Measurements from ENCODE around the gene SCN3A. TPM values are rescaled to one million over a fixed set of nuclear protein-coding genes. Genes with fewer than 3 reads are reported as not detected.

SCN3A gene
- total RNA-seq, 1 donor from 2014 or later = 1.4 TPM

- Mint-ChIP-seq H3K27me3 (ENCODE audit: low read depth, unreplicated experiment) (no peaks in the 10 kb centered on the region), H3K36me3 (ENCODE audit: low read depth, unreplicated experiment) (no peaks in the 10 kb centered on the region), H3K9me3 (ENCODE audit: unreplicated experiment) (no peaks in the 10 kb centered on the region), H3K4me3 (ENCODE audit: unreplicated experiment) (no peak overlapping the region), H3K4me1 (ENCODE audit: low read depth, unreplicated experiment) (no peaks in the 10 kb centered on the region), H3K27ac (ENCODE audit: unreplicated experiment) (no peak overlapping the region)
- Histone ChIP-seq H3K9me3 (ENCODE audit: insufficient read depth, low read depth, low read length) (no peaks in the 10 kb centered on the region), H3K4me3 (ENCODE audit: insufficient read depth, low read depth, low read length) (no peak overlapping the region), H3K36me3 (ENCODE audit: insufficient read depth, low read length) (no peaks in the 10 kb centered on the region), H3K4me2 (ENCODE audit: low read length) (no peak overlapping the region), H4K20me1 (ENCODE audit: insufficient read depth, low read length) (no peaks in the 10 kb centered on the region), H3K27me3 (ENCODE audit: insufficient read depth, low read length) (no peaks in the 10 kb centered on the region), H3K79me2 (ENCODE audit: insufficient read depth, low read length) (no peaks in the 10 kb centered on the region), H3K9ac (ENCODE audit: low read length) (no peak overlapping the region), H3K4me1 (ENCODE audit: insufficient read depth, low read length) (peaks cover 4% of the 10 kb centered on the region), H3K27ac (ENCODE audit: low read depth, low read length) (no peak overlapping the region), H2AFZ (ENCODE audit: low read depth, low read length) (no peak overlapping the region)
- DNase-seq (ENCODE audit: low read depth) = no peak
- TF ChIP-seq CTCF (IDR thresholded peaks at IDR 0.05; ENCODE audit: insufficient read depth, low read depth, low read length) = no peak
- no peak for TF ChIP-seq EZH2 (IDR thresholded peaks at IDR 0.05; ENCODE audit: insufficient read depth, low read length)
- no peak for FAIRE-seq
Observed at GRCh38 chr2:165162466-165162865, 41.4 kb downstream of the SCN3A start.

- Mint-ChIP-seq H3K27me3 (ENCODE audit: low read depth, unreplicated experiment) (no peaks in the 10 kb centered on the region), H3K9me3 (ENCODE audit: unreplicated experiment) (no peaks in the 10 kb centered on the region), H3K4me3 (ENCODE audit: unreplicated experiment) (no peak overlapping the region), H3K4me1 (ENCODE audit: low read depth, unreplicated experiment) (no peaks in the 10 kb centered on the region), H3K36me3 (ENCODE audit: low read depth, unreplicated experiment) (no peaks in the 10 kb centered on the region), H3K27ac (ENCODE audit: unreplicated experiment) (no peak overlapping the region)
- no peak overlapping the region for H3K9ac ChIP-seq (ENCODE audit: low read length)
- no peaks in the 10 kb centered on the region for H3K36me3 ChIP-seq (ENCODE audit: insufficient read depth, low read length)
- no peak overlapping the region for H2AFZ ChIP-seq (ENCODE audit: low read depth, low read length)
- DNase-seq (ENCODE audit: low read depth) = peak; percentile 89
- H3K4me3 ChIP-seq (ENCODE audit: insufficient read depth, low read depth, low read length) = no peak overlapping the region
- peak overlapping the region; percentile 47 for H3K27ac ChIP-seq (ENCODE audit: low read depth, low read length)
- H3K27me3 ChIP-seq (ENCODE audit: insufficient read depth, low read length) = no peaks in the 10 kb centered on the region
- no peaks in the 10 kb centered on the region for H3K9me3 ChIP-seq (ENCODE audit: insufficient read depth, low read depth, low read length)
- no peak for FAIRE-seq
- H4K20me1 ChIP-seq (ENCODE audit: insufficient read depth, low read length) = no peaks in the 10 kb centered on the region
- no peak overlapping the region for H3K4me2 ChIP-seq (ENCODE audit: low read length)
- TF ChIP-seq CTCF (IDR thresholded peaks at IDR 0.05; ENCODE audit: insufficient read depth, low read depth, low read length) (no peak), EZH2 (IDR thresholded peaks at IDR 0.05; ENCODE audit: insufficient read depth, low read length) (no peak)
- peaks cover 4% of the 10 kb centered on the region for H3K4me1 ChIP-seq (ENCODE audit: insufficient read depth, low read length)
- H3K79me2 ChIP-seq (ENCODE audit: insufficient read depth, low read length) = no peaks in the 10 kb centered on the region
Observed at GRCh38 chr2:165161510-165161909, 42.3 kb downstream of the SCN3A start.

GRCh38 chr2:165157160-165157559 lies 46.7 kb downstream of the SCN3A start:
- no peaks in the 10 kb centered on the region for H3K27me3 ChIP-seq (ENCODE audit: insufficient read depth, low read length)
- no peak overlapping the region for H3K27ac Mint-ChIP-seq (ENCODE audit: unreplicated experiment)
- H3K4me3 ChIP-seq (ENCODE audit: insufficient read depth, low read depth, low read length) = no peak overlapping the region
- no peaks in the 10 kb centered on the region for H3K4me1 ChIP-seq (ENCODE audit: insufficient read depth, low read length)
- FAIRE-seq (no peak), DNase-seq (ENCODE audit: low read depth) (no peak)
- no peak overlapping the region for H3K27ac ChIP-seq (ENCODE audit: low read depth, low read length)
- H2AFZ ChIP-seq (ENCODE audit: low read depth, low read length) = no peak overlapping the region
- H3K4me2 ChIP-seq (ENCODE audit: low read length) = no peak overlapping the region
- H3K4me3 Mint-ChIP-seq (ENCODE audit: unreplicated experiment) = no peak overlapping the region
- H3K36me3 Mint-ChIP-seq (ENCODE audit: low read depth, unreplicated experiment) = no peaks in the 10 kb centered on the region
- H3K36me3 ChIP-seq (ENCODE audit: insufficient read depth, low read length) = no peaks in the 10 kb centered on the region
- H3K9ac ChIP-seq (ENCODE audit: low read length) = no peak overlapping the region
- H3K4me1 Mint-ChIP-seq (ENCODE audit: low read depth, unreplicated experiment) = no peaks in the 10 kb centered on the region
- no peaks in the 10 kb centered on the region for H3K9me3 Mint-ChIP-seq (ENCODE audit: unreplicated experiment)
- TF ChIP-seq EZH2 (IDR thresholded peaks at IDR 0.05; ENCODE audit: insufficient read depth, low read length) (no peak), CTCF (IDR thresholded peaks at IDR 0.05; ENCODE audit: insufficient read depth, low read depth, low read length) (no peak)
- H4K20me1 ChIP-seq (ENCODE audit: insufficient read depth, low read length) = no peaks in the 10 kb centered on the region
- no peaks in the 10 kb centered on the region for H3K27me3 Mint-ChIP-seq (ENCODE audit: low read depth, unreplicated experiment)
- H3K79me2 ChIP-seq (ENCODE audit: insufficient read depth, low read length) = no peaks in the 10 kb centered on the region
- no peaks in the 10 kb centered on the region for H3K9me3 ChIP-seq (ENCODE audit: insufficient read depth, low read depth, low read length)
